OCI-LY1 (cell line): ENCODE results near the gene TCF25.

ENCODE experiments used
- CTCF ChIP-seq: fragments of 200-600 bp; sonication (generic), shearing (Covaris generic); IDR thresholded peaks from 2 replicates; pipeline ENCODE4 v1.5.1; 2017; ENCODE audit warnings: mild to moderate bottlenecking, antibody characterized with exemption, low read length, moderate library complexity, mixed read lengths
- EZH2 ChIP-seq: fragments of 200-600 bp; sonication (generic), shearing (Covaris generic); IDR thresholded peaks from 2 replicates; pipeline ENCODE4 v1.8.0; 2017; ENCODE audit warnings: borderline replicate concordance, mixed run types, mild to moderate bottlenecking, antibody characterized with exemption, low read length, moderate library complexity, mixed read lengths

GRCh38 chr16:89858973-89859614 is 14.3 kb upstream of the TCF25 start:
- TF ChIP-seq CTCF (no peak), EZH2 (no peak)
